Measurements from ENCODE around the gene DYTN.

- no peak for TF ChIP-seq CTCF (IDR thresholded peaks at IDR 0.05)
- no peak for TF ChIP-seq POLR2A (IDR thresholded peaks at IDR 0.05)
- no peak for TF ChIP-seq POLR2AphosphoS5 (IDR thresholded peaks at IDR 0.05)
Observed at GRCh38 chr2:206700156-206700555, 18.0 kb downstream of the DYTN start.
